Ammon's horn (tissue), 1 donor: ENCODE results near the gene SIK3.

ENCODE experiments used
- DNase-seq: peaks from one replicate; pipeline ENCODE4 v3.0.0-alpha.2; 2016; ENCODE audit warnings: low spot score

Gene SIK3

GRCh38 chr11:117009905-117010605 lies 88.2 kb downstream of the SIK3 start:
- DNase-seq, result no peak

- DNase-seq, result peak; percentile 51
Observed at GRCh38 chr11:117005758-117006157, 92.5 kb downstream of the SIK3 start.

- peak; percentile 59 for DNase-seq
Observed at GRCh38 chr11:117002639-117003299, 95.5 kb downstream of the SIK3 start.

- no peak for DNase-seq
Observed at GRCh38 chr11:117000014-117000737, 98.1 kb downstream of the SIK3 start.

GRCh38 chr11:116997071-116997470 lies 101.2 kb downstream of the SIK3 start:
- no peak for DNase-seq

- DNase-seq, result no peak
Observed at GRCh38 chr11:116994195-116994594, 104.0 kb downstream of the SIK3 start.

- DNase-seq, result peak; percentile 72
Observed at GRCh38 chr11:116993599-116993998, 104.6 kb downstream of the SIK3 start.

GRCh38 chr11:116991491-116991890 lies 106.7 kb downstream of the SIK3 start:
- no peak for DNase-seq

GRCh38 chr11:116990811-116991210 lies 107.4 kb downstream of the SIK3 start:
- no peak for DNase-seq

GRCh38 chr11:116990061-116990473 lies 108.2 kb downstream of the SIK3 start:
- DNase-seq, result no peak

- no peak for DNase-seq
Observed at GRCh38 chr11:116989184-116989583, 109.0 kb downstream of the SIK3 start.

- DNase-seq, result no peak
Observed at GRCh38 chr11:116986521-116987105, 111.6 kb downstream of the SIK3 start.

GRCh38 chr11:116984589-116984988 lies 113.6 kb downstream of the SIK3 start:
- DNase-seq, result no peak

- no peak for DNase-seq
Observed at GRCh38 chr11:116984186-116984585, 114.0 kb downstream of the SIK3 start.

- DNase-seq, result no peak
Observed at GRCh38 chr11:116981266-116981885, 116.9 kb downstream of the SIK3 start.

- no peak for DNase-seq
Observed at GRCh38 chr11:116980136-116980793, 118.0 kb downstream of the SIK3 start.

- DNase-seq, result peak; percentile 48
Observed at GRCh38 chr11:116976941-116977570, 121.2 kb downstream of the SIK3 start.

- DNase-seq, result no peak
Observed at GRCh38 chr11:116975661-116976060, 122.6 kb downstream of the SIK3 start.

GRCh38 chr11:116973270-116973669 lies 125.0 kb downstream of the SIK3 start:
- DNase-seq, result no peak

- DNase-seq, result peak; percentile 51
Observed at GRCh38 chr11:116972691-116973090, 125.5 kb downstream of the SIK3 start.
